ENCODE data around the gene ASPHD1. TPM values are rescaled to one million over a fixed set of nuclear protein-coding genes. Genes with fewer than 3 reads are reported as not detected.

Gene ASPHD1
- total RNA-seq (12.6 and 18.6 TPM in 2 replicates), polyA plus RNA-seq (35.5 and 40.0 TPM in 2 replicates)

- Histone ChIP-seq H3K36me3 (replicated peaks; ENCODE audit: insufficient read depth, low read depth) (no peaks in the 10 kb centered on the region), H3K79me2 (peaks cover 5% of the 10 kb centered on the region), H3K4me3 (peak within 1 kb of the TSS; percentile 95), H3K27me3 (no peaks in the 10 kb centered on the region), H4K20me1 (ENCODE audit: insufficient read depth, poor library complexity, severe bottlenecking) (no peaks in the 10 kb centered on the region), H3K4me2 (peak within 1 kb of the TSS; percentile 98), H2AFZ (peak within 1 kb of the TSS; percentile 83), H3K9me2 (replicated peaks; ENCODE audit: insufficient read depth) (no peaks in the 10 kb centered on the region), H3K27ac (peak within 1 kb of the TSS; percentile 96), H3K9me3 (ENCODE audit: low read depth) (no peaks in the 10 kb centered on the region), H3K4me1 (ENCODE audit: insufficient read depth) (peaks cover 3% of the 10 kb centered on the region)
- TF ChIP-seq EZH2phosphoT487 (IDR thresholded peaks at IDR 0.05; ENCODE audit: low read depth, severe bottlenecking, unreplicated experiment) = no peak
- TF ChIP-seq EZH2 (IDR thresholded peaks at IDR 0.05; ENCODE audit: borderline replicate concordance) = no peak
- TF ChIP-seq, protein P1, sequence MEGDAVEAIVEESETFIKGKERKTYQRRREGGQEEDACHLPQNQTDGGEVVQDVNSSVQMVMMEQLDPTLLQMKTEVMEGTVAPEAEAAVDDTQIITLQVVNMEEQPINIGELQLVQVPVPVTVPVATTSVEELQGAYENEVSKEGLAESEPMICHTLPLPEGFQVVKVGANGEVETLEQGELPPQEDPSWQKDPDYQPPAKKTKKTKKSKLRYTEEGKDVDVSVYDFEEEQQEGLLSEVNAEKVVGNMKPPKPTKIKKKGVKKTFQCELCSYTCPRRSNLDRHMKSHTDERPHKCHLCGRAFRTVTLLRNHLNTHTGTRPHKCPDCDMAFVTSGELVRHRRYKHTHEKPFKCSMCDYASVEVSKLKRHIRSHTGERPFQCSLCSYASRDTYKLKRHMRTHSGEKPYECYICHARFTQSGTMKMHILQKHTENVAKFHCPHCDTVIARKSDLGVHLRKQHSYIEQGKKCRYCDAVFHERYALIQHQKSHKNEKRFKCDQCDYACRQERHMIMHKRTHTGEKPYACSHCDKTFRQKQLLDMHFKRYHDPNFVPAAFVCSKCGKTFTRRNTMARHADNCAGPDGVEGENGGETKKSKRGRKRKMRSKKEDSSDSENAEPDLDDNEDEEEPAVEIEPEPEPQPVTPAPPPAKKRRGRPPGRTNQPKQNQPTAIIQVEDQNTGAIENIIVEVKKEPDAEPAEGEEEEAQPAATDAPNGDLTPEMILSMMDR (IDR thresholded peaks at IDR 0.05; ENCODE audit: poor library complexity) = no peak
- DNase-seq (ENCODE audit: low spot score) = peak; percentile 88
- 2% methylated on average over 36 of the region's 67 CpGs for WGBS (ENCODE audit: low lambda C conversion rate, missing lambda C conversion rate)
These were observed at the start of gene ASPHD1 for GRCh38 chr16:29900102-29900887. Gene ASPHD1, plus strand, starts transcription at chr16:29900488. Its CDS starts 484 bp downstream, at chr16:29900972.

DNA sequence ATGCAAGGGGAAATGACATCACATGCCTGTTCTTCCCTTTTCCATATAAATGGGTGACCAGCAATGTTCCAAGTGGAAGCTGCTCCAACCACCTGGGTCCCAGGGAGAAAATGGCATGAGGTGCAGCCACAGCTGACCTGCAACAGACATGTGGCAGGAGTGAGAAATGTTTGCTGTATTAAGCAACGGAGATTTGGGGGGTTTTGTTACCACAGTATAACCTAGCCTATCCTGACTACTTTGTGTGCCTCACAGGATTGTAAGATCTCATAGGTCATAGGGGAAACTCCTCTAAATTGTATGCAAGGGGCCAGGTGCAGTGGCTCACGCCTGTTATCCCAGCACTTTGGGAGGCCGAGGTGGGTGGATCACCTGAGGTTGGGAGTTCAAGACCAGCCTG is 49.3 kb upstream of the ASPHD1 start:
- H3K9me3 ChIP-seq (ENCODE audit: low read depth) = no peaks in the 10 kb centered on the region
- H2AFZ ChIP-seq = no peak overlapping the region
- peaks cover 1% of the 10 kb centered on the region for H3K4me1 ChIP-seq (ENCODE audit: insufficient read depth)
- no peaks in the 10 kb centered on the region for H3K27me3 ChIP-seq
- H3K36me3 ChIP-seq (replicated peaks; ENCODE audit: insufficient read depth, low read depth) = no peaks in the 10 kb centered on the region
- H3K4me2 ChIP-seq = no peak overlapping the region
- no peaks in the 10 kb centered on the region for H4K20me1 ChIP-seq (ENCODE audit: insufficient read depth, poor library complexity, severe bottlenecking)
- TF ChIP-seq EZH2 (IDR thresholded peaks at IDR 0.05; ENCODE audit: borderline replicate concordance) = no peak
- TF ChIP-seq EZH2phosphoT487 (IDR thresholded peaks at IDR 0.05; ENCODE audit: low read depth, severe bottlenecking, unreplicated experiment) = no peak
- TF ChIP-seq, protein P1 (IDR thresholded peaks at IDR 0.05; ENCODE audit: poor library complexity) = no peak
- no peaks in the 10 kb centered on the region for H3K9me2 ChIP-seq (replicated peaks; ENCODE audit: insufficient read depth)
- no peak overlapping the region for H3K27ac ChIP-seq
- WGBS (ENCODE audit: low lambda C conversion rate, missing lambda C conversion rate) = 88% methylated on average over 3 of the region's 3 CpGs
- H3K4me3 ChIP-seq = no peak overlapping the region
- no peaks in the 10 kb centered on the region for H3K79me2 ChIP-seq
- DNase-seq (ENCODE audit: low spot score) = no peak

DNA sequence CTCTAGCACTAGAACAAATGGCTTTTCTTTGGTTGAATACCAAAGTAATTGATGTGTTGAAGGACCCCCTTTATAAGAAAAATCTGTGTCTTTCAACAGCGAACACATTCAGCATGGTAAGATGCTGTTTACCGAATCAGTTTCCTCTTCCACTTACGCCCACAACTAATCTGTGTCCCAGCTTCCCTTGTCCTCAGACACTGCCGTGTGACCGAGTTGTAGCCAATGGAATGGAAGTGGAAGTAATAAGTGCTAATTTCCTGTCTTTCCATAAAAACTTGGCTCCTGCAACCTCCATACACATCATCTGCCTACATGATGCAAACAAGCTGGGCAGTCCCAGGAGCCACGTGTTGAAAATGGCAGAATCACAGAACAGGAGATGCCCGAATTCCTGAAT is 47.6 kb upstream of the ASPHD1 start:
- H3K36me3 ChIP-seq (replicated peaks; ENCODE audit: insufficient read depth, low read depth) = no peaks in the 10 kb centered on the region
- H3K27ac ChIP-seq = no peak overlapping the region
- WGBS (ENCODE audit: low lambda C conversion rate, missing lambda C conversion rate) = 74% methylated on average over 7 of the region's 7 CpGs
- H3K4me1 ChIP-seq (ENCODE audit: insufficient read depth) = peaks cover 6% of the 10 kb centered on the region
- H2AFZ ChIP-seq = no peak overlapping the region
- no peaks in the 10 kb centered on the region for H3K79me2 ChIP-seq
- no peaks in the 10 kb centered on the region for H3K27me3 ChIP-seq
- DNase-seq (ENCODE audit: low spot score) = no peak
- no peak overlapping the region for H3K4me3 ChIP-seq
- H3K9me3 ChIP-seq (ENCODE audit: low read depth) = no peaks in the 10 kb centered on the region
- no peak overlapping the region for H3K4me2 ChIP-seq
- no peaks in the 10 kb centered on the region for H4K20me1 ChIP-seq (ENCODE audit: insufficient read depth, poor library complexity, severe bottlenecking)
- TF ChIP-seq EZH2phosphoT487 (IDR thresholded peaks at IDR 0.05; ENCODE audit: low read depth, severe bottlenecking, unreplicated experiment) (no peak), EZH2 (IDR thresholded peaks at IDR 0.05; ENCODE audit: borderline replicate concordance) (no peak)
- TF ChIP-seq, protein P1 (IDR thresholded peaks at IDR 0.05; ENCODE audit: poor library complexity) = no peak
- no peaks in the 10 kb centered on the region for H3K9me2 ChIP-seq (replicated peaks; ENCODE audit: insufficient read depth)

Data from hepatocyte (in vitro differentiated cells).